K562 (cell line): Measurements from ENCODE around the gene LSM11. TPM values are rescaled to one million over a fixed set of nuclear protein-coding genes. Genes with fewer than 3 reads are reported as not detected.

Experiments
- CBX3 ChIP-seq, 2 experiments: IDR thresholded peaks; 1 replicate in 1 of 2; 2 replicates in 1 of 2; pipeline ENCODE4 v1.6.1; 2012; ENCODE audit warnings: inconsistent platforms in 2 of 2, low read length in 2 of 2, borderline replicate concordance in 1 of 2, control low read depth in 1 of 2
- CHD1 ChIP-seq: fragments of 200-600 bp; sonication (generic); IDR thresholded peaks from one replicate; pipeline ENCODE4 v1.6.1; 2012; ENCODE audit warnings: mild to moderate bottlenecking, moderate library complexity, low read length, inconsistent platforms
- MTA1 ChIP-seq: fragments of 450-650 bp; IDR thresholded peaks from 2 replicates; pipeline ENCODE4 v1.6.1; 2017; ENCODE audit warnings: borderline replicate concordance
- PCBP2 ChIP-seq: fragments of 200-400 bp; formaldehyde crosslinking; IDR thresholded peaks from 2 replicates; pipeline ENCODE4 v1.6.1; 2018; ENCODE audit warnings: low read length, low read depth, mild to moderate bottlenecking, moderate library complexity; ENCODE audit not compliant: poor library complexity, severe bottlenecking
- RBM15 ChIP-seq: fragments of 200-400 bp; formaldehyde crosslinking; IDR thresholded peaks from 2 replicates; pipeline ENCODE4 v1.6.1; 2018; ENCODE audit warnings: mild to moderate bottlenecking, low read length, moderate library complexity; ENCODE audit not compliant: insufficient read depth
- SMARCE1 ChIP-seq: fragments of 450-650 bp; IDR thresholded peaks from 2 replicates; pipeline ENCODE4 v1.7.1; 2016; ENCODE audit warnings: mild to moderate bottlenecking
- TOE1 ChIP-seq, 2 experiments: fragments of 450-650 bp in 1 of 2; sonication (generic) in 1 of 2; formaldehyde crosslinking in 1 of 2; IDR thresholded peaks; 2 replicates each; pipeline versions ENCODE4 v1.7.1 to v1.8.0; 2016 to 2022; ENCODE audit warnings: borderline replicate concordance in 2 of 2, mild to moderate bottlenecking in 2 of 2, antibody characterized with exemption in 1 of 2, inconsistent platforms in 1 of 2, low read depth in 1 of 2, missing genetic modification reagents in 1 of 2, moderate library complexity in 1 of 2
- TRIM28 ChIP-seq: fragments of 450-650 bp; IDR thresholded peaks from 2 replicates; pipeline ENCODE4 v1.6.1; 2017
- ZNF134 ChIP-seq: fragments of 250-450 bp; sonication (Bioruptor Pico); conservative IDR thresholded peaks from 2 replicates; pipeline ENCODE4 v1.4.0; 2020
- ZNF584 ChIP-seq: fragments of 200-800 bp; sonication (Bioruptor generic); IDR thresholded peaks from 2 replicates; pipeline ENCODE4 v1.6.1; 2016; ENCODE audit warnings: low read depth, mild to moderate bottlenecking, missing genetic modification characterization, missing compliant biosample characterization
- ZNF785 ChIP-seq: fragments of 250-450 bp; sonication (Bioruptor Pico); IDR thresholded peaks from 2 replicates; pipeline ENCODE4 v1.4.0; 2020; ENCODE audit warnings: mild to moderate bottlenecking
- ZNF79 ChIP-seq: fragments of 250-450 bp; sonication (Bioruptor Pico); IDR thresholded peaks from 2 replicates; pipeline ENCODE4 v1.4.0; 2020; ENCODE audit warnings: low read depth, mild to moderate bottlenecking, moderate library complexity
- polyA plus RNA-seq, 8 experiments: library from polyadenylated mRNA; depleted of rRNA in 4 of 8; stranded (reverse) in 5 of 8; unstranded in 3 of 8; fragments of >200 nt; fragmentation: Nextera tagmentation in 2 of 8; fragmentation: Illumina TruSeq in 1 of 8; extraction: Ambion mirVana in 2 of 8; extraction: Trizol in 1 of 8; gene quantifications; 2 replicates each; pipeline versions ENCODE4 v1.2.1 to v1.2.3, GENCODE V29; 2011 to 2014; ENCODE audit warnings: inconsistent platforms in 1 of 8, missing spikeins in 1 of 8
- total RNA-seq, 7 experiments: library from RNA; depleted of rRNA in 6 of 7; stranded (reverse); fragments of >200 nt in 6 of 7; fragmentation: Illumina TruSeq in 2 of 7; extraction: Trizol in 2 of 7; gene quantifications; 2 replicates each; pipeline versions ENCODE4 v1.2.1 to v1.2.3, GENCODE V29; 2011 to 2021; ENCODE audit warnings: low replicate concordance in 1 of 7
- TF ChIP-seq, protein P1 (sequence below): IDR thresholded peaks from 3 replicates; pipeline ENCODE4 v1.6.1; 2011; ENCODE audit warnings: borderline replicate concordance, mild to moderate bottlenecking, moderate library complexity; ENCODE audit not compliant: insufficient read length; ENCODE audit errors: extremely low read depth
- TF ChIP-seq, protein P2 (sequence below): fragments of 450-650 bp; IDR thresholded peaks from 2 replicates; pipeline ENCODE4 v1.6.1; 2017; ENCODE audit warnings: antibody characterized with exemption
- TF ChIP-seq, protein P3 (sequence below): sonication (generic); formaldehyde crosslinking; IDR thresholded peaks from 2 replicates; pipeline ENCODE4 v1.8.0; 2022; ENCODE audit warnings: missing genetic modification reagents, mild to moderate bottlenecking, borderline replicate concordance
- TF ChIP-seq, protein P4 (sequence below): fragments of 250-450 bp; sonication (Bioruptor Pico); IDR thresholded peaks from 2 replicates; pipeline ENCODE4 v1.5.0; 2021; ENCODE audit warnings: mild to moderate bottlenecking, borderline replicate concordance

LSM11 gene
- total and polyA plus RNA-seq, 9 of the 15 experiments (the other 6 are each of a cell fraction or from before 2014, with no cell fraction given) = 1.8 to 9.4 (median 4.7) TPM

DNA sequence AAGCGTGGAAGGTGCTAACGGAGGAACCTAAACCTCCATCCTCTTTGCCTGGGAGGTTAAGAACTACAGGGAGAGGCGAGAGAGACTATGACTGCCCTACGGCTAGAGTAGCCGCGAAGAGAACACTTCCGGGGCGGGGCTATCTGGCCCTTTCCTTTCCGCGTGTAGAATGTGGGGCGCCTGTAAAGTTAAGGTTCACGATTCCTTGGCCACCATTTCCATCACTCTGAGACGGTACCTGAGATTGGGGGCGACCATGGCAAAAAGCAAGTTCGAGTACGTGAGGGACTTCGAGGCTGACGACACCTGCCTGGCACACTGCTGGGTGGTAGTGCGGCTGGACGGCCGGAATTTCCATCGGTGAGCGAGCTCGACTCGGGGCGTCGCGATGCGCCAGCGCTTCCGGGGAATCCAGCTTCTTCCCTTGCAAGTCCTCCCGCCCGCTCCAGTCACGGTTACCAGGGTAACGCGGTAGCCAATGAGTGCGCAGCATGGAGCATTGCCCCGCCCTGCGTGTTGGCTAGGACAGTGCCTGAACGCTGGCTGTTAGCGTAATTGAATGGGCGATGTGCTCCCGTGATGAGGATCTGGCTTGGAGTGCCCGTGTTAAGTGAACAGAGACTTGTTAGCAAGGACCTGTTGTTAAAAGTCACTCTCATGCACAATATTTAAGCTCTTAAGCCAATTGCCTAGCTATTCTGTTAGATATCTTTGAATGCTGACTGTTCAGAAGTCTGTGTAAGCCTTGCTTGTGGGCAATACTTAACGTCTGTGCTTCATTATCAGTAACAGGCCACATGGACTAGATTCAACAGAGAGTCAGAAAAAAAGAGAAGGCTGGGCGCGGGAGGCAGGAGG is 12.0 kb upstream of the LSM11 start, which contains the start of gene THG1L (continued):
- TF ChIP-seq CBX3 (IDR thresholded peaks at IDR 0.05; ENCODE audit: borderline replicate concordance in 1 of 2, low read length in 2 of 2) (no peak; a peak in 1 of 3 replicates), RBM15 (no peak), ZNF785 (CRISPR knock-in tag) (no peak), MTA1 (no peak), SMARCE1 (no peak), CHD1 (peak; percentile 77), ZNF134 (CRISPR knock-in tag) (no peak), TRIM28 (no peak), PCBP2 (no peak), ZNF79 (CRISPR knock-in tag) (no peak), ZNF584 (CRISPR knock-in tag) (no peak), TOE1 (IDR thresholded peaks at IDR 0.05; ENCODE audit: borderline replicate concordance) (peak; percentile 68), TOE1 (CRISPR knock-in tag; IDR thresholded peaks at IDR 0.05; ENCODE audit: borderline replicate concordance, low read depth) (no peak)
- TF ChIP-seq, protein P1, sequence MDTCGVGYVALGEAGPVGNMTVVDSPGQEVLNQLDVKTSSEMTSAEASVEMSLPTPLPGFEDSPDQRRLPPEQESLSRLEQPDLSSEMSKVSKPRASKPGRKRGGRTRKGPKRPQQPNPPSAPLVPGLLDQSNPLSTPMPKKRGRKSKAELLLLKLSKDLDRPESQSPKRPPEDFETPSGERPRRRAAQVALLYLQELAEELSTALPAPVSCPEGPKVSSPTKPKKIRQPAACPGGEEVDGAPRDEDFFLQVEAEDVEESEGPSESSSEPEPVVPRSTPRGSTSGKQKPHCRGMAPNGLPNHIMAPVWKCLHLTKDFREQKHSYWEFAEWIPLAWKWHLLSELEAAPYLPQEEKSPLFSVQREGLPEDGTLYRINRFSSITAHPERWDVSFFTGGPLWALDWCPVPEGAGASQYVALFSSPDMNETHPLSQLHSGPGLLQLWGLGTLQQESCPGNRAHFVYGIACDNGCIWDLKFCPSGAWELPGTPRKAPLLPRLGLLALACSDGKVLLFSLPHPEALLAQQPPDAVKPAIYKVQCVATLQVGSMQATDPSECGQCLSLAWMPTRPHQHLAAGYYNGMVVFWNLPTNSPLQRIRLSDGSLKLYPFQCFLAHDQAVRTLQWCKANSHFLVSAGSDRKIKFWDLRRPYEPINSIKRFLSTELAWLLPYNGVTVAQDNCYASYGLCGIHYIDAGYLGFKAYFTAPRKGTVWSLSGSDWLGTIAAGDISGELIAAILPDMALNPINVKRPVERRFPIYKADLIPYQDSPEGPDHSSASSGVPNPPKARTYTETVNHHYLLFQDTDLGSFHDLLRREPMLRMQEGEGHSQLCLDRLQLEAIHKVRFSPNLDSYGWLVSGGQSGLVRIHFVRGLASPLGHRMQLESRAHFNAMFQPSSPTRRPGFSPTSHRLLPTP = no peak
- TF ChIP-seq, protein P2, sequence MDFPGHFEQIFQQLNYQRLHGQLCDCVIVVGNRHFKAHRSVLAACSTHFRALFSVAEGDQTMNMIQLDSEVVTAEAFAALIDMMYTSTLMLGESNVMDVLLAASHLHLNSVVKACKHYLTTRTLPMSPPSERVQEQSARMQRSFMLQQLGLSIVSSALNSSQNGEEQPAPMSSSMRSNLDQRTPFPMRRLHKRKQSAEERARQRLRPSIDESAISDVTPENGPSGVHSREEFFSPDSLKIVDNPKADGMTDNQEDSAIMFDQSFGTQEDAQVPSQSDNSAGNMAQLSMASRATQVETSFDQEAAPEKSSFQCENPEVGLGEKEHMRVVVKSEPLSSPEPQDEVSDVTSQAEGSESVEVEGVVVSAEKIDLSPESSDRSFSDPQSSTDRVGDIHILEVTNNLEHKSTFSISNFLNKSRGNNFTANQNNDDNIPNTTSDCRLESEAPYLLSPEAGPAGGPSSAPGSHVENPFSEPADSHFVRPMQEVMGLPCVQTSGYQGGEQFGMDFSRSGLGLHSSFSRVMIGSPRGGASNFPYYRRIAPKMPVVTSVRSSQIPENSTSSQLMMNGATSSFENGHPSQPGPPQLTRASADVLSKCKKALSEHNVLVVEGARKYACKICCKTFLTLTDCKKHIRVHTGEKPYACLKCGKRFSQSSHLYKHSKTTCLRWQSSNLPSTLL = no peak
- TF ChIP-seq, protein P3, sequence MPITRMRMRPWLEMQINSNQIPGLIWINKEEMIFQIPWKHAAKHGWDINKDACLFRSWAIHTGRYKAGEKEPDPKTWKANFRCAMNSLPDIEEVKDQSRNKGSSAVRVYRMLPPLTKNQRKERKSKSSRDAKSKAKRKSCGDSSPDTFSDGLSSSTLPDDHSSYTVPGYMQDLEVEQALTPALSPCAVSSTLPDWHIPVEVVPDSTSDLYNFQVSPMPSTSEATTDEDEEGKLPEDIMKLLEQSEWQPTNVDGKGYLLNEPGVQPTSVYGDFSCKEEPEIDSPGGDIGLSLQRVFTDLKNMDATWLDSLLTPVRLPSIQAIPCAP (CRISPR knock-in tag) = no peak
- TF ChIP-seq, protein P4, sequence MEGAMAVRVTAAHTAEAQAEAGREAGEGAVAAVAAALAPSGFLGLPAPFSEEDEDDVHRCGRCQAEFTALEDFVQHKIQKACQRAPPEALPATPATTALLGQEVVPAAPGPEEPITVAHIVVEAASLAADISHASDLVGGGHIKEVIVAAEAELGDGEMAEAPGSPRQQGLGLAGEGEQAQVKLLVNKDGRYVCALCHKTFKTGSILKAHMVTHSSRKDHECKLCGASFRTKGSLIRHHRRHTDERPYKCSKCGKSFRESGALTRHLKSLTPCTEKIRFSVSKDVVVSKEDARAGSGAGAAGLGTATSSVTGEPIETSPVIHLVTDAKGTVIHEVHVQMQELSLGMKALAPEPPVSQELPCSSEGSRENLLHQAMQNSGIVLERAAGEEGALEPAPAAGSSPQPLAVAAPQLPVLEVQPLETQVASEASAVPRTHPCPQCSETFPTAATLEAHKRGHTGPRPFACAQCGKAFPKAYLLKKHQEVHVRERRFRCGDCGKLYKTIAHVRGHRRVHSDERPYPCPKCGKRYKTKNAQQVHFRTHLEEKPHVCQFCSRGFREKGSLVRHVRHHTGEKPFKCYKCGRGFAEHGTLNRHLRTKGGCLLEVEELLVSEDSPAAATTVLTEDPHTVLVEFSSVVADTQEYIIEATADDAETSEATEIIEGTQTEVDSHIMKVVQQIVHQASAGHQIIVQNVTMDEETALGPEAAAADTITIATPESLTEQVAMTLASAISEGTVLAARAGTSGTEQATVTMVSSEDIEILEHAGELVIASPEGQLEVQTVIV (CRISPR knock-in tag) = no peak
